ENCODE results near the gene EPGN.

The EPGN gene, protein sequence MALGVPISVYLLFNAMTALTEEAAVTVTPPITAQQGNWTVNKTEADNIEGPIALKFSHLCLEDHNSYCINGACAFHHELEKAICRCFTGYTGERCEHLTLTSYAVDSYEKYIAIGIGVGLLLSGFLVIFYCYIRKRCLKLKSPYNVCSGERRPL

DNA sequence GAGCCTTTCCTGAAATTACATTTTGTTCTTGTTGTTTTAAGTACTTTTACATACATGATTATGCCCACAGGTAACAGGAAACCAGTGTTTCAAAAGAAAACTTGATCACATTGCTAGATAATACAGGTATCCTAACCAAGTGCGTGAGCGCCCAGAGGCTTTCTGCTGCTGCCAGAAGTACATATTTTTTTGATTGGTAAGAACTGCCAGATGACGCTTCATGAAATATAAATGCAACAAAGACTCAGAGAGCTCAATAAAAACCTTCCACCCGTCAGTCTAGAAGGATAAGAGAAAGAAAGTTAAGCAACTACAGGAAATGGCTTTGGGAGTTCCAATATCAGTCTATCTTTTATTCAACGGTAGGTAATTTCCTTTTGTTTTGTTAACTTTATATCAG, at the start of gene EPGN:
TSS of gene EPGN (plus strand) at position 256 of the 400 bp plus-strand sequence. CDS start at position 320, 64 bp downstream.
- DNase-seq, result no peak

DNA sequence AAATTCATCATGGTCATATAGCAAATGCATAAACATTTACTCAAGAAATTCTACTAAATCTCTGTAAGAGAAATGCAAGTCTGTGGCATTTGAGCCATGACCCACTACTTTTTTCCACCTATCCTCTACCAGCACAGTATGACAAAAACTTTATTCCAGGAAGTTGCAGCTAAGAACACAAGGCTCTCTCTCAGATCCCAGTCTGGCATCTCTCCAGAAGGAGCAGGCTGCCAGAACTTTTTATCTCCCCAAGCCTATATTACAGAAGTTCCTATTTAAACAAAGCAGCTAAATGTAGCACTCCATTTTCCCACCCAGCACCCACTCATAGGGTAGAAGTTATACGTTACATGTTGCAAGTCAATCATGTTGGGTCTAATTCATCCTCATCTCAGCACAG, 49.3 kb upstream of the EPGN start:
- no peak for DNase-seq

DNA sequence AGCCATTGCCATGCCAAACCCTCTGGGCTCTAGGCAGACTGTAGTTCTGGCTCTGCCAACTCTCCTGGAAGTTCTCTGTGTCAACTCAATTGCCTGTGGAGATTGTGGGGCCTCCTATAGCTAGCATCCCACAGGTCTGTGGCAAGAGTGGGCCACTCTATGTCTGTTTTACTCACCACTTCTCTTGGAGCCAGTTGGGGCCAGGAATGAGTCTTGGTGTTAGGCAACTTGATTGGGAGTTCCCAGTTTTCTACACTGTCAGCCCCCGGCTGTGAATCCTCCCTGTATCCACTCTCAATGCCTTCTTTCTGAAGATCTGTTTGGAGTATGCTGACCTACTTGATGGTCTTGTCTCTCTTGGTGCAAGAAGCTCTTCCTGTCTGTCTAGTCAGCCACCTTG, 48.2 kb upstream of the EPGN start:
- DNase-seq, result no peak

DNA sequence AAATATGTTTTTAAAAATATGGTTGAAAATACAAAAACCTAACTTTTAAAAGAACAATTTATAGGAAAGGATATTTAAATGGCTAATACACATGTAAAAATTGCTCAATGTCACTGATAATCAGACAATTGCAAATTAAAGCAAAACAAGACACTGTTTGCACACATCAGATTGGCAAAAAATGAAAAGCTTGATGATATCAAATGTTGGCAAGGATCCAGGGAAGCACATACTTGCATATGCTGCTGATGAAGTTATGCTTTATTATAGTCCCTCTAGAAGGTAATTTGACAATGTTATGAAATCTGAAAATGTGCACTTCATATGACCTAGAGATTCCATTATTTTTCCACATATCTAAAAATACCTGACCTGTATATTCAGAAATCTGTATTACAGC, 45.7 kb upstream of the EPGN start:
- DNase-seq, result no peak

- no peak for DNase-seq
Measured at GRCh38 chr4:74263551-74263950, 44.7 kb upstream of the EPGN start.

- DNase-seq, result no peak
Measured at GRCh38 chr4:74266081-74266480, 42.2 kb upstream of the EPGN start.

- DNase-seq, result no peak
Measured at GRCh38 chr4:74267998-74268606, 40.2 kb upstream of the EPGN start.

- no peak for DNase-seq
Measured at GRCh38 chr4:74268643-74269042, 39.6 kb upstream of the EPGN start.

GRCh38 chr4:74278490-74278889, 29.8 kb upstream of the EPGN start:
- DNase-seq, result no peak

GRCh38 chr4:74279716-74280115, 28.6 kb upstream of the EPGN start:
- no peak for DNase-seq

GRCh38 chr4:74282926-74283325, 25.3 kb upstream of the EPGN start:
- DNase-seq, result no peak

DNA sequence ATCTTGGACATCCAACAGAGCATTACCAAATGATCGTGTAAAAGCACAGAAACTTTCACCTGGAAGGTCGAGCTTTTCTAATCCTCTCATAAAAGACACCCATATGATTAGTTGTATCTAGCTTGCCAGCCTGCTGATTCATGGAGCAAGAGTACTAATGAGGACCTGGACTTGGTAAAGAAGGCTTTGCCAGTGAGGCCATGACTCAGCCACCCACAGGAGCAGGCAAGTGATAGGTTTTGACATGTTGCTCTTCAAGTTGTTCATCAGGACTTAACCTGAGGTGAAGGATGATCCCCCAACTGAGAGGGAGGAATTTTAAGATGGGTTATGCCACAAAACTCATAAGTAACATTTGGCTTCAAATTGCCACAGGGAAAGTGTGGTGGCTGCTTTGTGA, 24.7 kb upstream of the EPGN start:
- DNase-seq, result no peak

DNA sequence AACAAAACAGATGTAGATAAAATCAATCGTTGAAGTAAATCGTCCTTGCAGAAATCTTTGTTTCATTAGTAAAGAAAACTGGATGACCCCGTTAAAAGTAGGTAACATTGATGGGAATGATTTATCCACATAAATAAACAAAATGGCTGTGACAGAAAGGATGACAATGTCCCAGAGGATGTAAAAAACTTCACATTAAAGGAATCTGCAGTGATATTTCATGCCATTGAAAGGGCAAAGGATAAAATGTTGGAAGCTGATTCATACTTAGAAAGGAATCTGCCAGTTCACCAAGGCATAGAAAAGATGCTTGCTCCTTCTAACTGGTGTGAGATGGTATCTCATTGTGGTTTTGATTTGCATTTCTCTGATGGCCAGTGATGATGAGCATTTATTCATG, 24.2 kb upstream of the EPGN start:
- no peak for DNase-seq

GRCh38 chr4:74287164-74287563, 21.1 kb upstream of the EPGN start:
- no peak for DNase-seq

DNA sequence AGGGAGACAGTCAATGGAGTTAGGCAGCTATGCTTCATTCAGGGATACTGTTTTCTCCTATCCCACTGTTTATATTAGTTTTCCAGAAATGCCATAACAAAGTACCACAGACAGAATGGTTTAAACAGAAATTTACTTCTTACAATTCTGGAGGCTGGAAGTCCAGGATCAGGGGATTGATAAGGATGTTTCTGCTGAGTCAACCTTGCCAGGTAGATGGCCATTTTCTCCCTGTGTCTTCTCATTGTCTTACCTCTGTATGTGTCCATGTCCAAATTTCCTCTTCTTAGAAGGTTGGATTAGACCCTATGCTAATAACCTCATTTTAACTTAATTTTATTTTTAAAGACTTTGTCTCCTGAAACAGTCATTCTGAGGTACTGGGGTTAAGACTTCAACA, 20.5 kb upstream of the EPGN start:
- no peak for DNase-seq

- no peak for DNase-seq
Measured at GRCh38 chr4:74291471-74291870, 16.8 kb upstream of the EPGN start.

DNA sequence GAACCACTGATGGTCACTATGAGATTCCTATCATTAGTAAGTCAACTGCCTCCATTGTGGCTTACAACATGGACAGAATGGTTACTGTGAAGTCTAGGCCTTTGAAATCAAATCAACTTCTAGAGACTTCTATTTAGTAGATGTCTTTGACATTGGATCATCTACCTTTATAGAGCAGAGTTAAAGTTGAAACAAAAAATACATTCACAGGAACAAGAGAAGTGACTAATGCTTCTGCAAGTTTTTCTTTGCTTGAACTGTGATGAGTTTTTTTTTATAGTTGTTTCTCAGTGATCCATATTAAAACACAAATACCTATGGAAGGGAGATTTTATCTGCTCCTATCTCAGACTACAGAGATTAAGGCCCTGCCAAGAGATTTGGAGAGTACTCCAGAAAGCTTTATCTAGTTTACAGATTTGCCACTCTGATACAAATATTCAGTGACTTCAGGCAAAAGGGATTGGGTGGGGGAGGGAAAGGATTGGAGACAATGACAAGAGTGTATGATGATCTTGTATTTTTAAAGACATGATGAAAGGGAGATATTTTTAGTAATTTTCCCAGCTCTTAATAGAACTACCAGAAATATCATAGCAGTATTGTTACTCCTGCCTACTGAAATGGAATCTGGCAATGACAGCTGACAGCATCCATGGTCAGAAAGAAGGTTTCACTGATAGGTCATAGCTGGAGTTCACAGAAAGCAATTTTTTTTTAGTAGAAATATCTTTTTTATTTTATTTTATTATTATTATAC, 16.0 kb upstream of the EPGN start:
- no peak for DNase-seq

DNA sequence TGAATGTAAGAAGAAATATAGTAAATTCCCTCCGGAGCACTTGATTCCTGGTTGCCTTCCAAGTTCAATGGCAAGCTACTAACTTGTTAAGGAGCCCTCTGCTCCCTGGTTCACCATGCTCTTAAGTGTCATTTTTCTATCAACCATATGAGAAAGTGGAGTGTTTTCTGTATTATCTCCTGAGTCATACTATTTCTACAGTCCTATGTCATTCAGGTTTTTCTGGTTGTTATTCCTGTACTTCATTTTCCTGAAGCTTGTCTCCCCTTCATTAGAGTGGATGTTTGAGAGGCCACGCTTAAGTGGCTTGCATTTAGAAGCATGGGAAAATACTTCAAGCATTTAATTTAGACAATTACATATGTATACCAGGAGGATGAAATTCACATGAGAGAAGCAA, 14.7 kb upstream of the EPGN start:
- DNase-seq, result no peak

DNA sequence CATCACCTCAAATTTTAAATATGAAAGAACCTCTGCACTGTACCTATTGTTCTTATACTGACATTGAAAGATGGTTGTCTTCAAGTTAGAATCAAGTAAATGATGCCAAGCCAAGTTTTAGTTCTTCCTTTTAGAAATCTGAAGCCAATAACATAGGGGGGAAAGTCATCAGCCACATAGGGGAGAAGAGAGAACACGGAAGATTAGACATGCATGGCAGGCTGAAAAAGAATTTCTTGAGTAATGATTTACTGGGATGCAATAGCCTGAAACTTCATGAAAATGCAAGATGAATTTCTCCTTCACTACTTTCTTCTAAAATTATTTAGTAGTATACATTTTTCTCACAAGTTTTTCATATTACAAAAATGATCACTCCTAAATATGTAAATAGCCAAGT, 13.6 kb upstream of the EPGN start:
- DNase-seq, result no peak

DNA sequence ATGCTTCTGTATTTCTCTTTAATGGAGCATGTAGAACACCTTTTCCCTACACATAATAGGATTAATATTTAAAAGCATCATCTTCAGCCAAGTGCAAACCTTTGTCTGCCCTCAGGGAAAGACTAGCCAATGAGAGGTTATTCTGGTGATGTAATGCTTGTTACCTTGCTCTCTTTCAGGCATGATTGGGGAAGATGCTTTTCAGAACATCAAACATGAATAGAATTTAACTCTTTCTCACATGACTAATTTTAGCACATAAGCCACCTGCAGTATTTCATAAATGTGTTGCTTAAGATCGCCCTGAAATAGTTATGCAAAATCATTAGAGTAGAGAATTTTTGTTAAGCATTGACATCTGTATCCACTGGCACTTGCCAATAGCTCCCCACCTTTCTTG, 10.7 kb upstream of the EPGN start:
- no peak for DNase-seq

- DNase-seq, result no peak
Measured at GRCh38 chr4:74304095-74304625, 4.1 kb upstream of the EPGN start.

DNA sequence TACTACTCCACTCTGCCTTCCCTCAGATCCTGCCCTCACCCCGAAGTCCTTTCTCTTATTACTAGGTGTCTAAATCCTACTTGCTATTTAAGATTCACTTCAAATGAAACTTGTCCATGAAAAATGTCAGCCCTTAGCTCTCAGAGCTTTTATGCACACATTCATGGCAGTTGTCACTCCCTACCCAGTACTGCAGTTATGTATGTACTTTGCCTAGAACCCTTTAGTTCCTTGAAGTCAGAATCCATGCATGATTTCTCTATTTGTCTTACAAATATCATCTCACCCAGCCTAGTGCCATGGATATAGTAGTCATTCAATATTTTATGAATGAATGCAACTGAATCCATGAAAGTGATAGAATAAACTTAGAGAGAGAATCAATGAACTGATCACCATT, 3.3 kb upstream of the EPGN start:
- DNase-seq, result no peak

GRCh38 chr4:74307170-74307569, 1.1 kb upstream of the EPGN start:
- DNase-seq, result no peak

GRCh38 chr4:74309223-74309622, 953 bp downstream of the EPGN start:
- DNase-seq, result no peak

Measured in NCI-H2227 treated with DMSO at 0.1 percent for 48 hours (cell line).